Measurements from ENCODE around the gene SDK2. TPM values are rescaled to one million over a fixed set of nuclear protein-coding genes. Genes with fewer than 3 reads are reported as not detected.
A peak's percentile ranks its signal among the peaks of the same experiment; 100 is the strongest.
"Not testable (repeated sequence)": the region's sequence is repeated elsewhere in the genome, so short reads cannot be mapped to it uniquely, and the experiment has no call there.

SDK2 gene
- total RNA-seq, 1 experiment from 2014 or later = 0.14 TPM

DNA sequence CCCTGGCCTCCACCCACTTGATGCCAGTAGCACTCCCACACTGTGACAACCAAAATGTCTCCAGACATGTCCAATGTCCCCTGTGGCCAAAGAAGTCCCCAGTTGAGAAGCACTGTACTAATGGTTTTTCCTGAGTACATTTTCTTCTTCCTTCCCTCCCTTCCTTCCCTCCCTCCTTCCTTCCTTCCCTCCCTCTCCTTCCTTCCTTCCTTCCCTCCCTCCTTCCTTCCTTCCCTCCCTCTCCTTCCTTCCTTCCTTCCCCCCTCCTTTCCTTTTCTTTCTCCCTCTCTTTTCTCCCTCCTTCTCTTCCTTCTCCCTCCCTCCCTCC lies 255.7 kb downstream of the SDK2 start:
- in situ Hi-C loops (cut with HindIII; ENCODE audit: low pct_unique_long_range_greater_than_20kb, low sequenced_read_pairs) = no loop called here
- DNase-seq (ENCODE audit: low read depth) = no peak

GRCh38 chr17:73387746-73388577 lies 256.3 kb downstream of the SDK2 start:
- in situ Hi-C loops (cut with HindIII; ENCODE audit: low pct_unique_long_range_greater_than_20kb, low sequenced_read_pairs) = no loop called here
- no peak for DNase-seq (ENCODE audit: low read depth)

GRCh38 chr17:73386561-73386960 lies 257.7 kb downstream of the SDK2 start:
- in situ Hi-C loops (cut with HindIII; ENCODE audit: low pct_unique_long_range_greater_than_20kb, low sequenced_read_pairs) = no loop called here

DNA sequence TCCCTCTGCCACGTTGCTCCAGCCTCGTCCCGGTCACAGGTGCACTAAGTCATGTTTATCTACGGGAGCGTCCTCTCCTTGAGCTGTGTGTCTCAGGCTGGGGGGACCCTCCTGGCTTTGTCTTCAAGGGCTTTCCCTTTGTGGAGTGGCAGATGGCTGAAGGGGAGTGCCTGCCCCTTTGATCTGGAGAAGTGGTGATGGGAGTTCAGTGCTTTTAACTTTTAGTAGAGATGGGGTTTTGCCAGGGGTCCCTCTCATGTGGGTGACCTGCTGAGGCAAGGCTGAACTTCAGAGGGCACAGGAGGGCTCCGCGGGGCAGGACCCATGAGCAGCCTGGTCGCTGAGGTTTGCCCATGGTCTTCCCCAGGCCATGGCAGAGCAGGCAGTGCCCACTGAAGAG lies 259.3 kb downstream of the SDK2 start:
- in situ Hi-C loops (cut with HindIII; ENCODE audit: low pct_unique_long_range_greater_than_20kb, low sequenced_read_pairs) = no loop called here
- no peak for DNase-seq (ENCODE audit: low read depth)

More at GRCh38 chr17:73386561-73386960, 257.7 kb downstream of the SDK2 start:
- DNase-seq (ENCODE audit: low read depth) = no peak

DNA sequence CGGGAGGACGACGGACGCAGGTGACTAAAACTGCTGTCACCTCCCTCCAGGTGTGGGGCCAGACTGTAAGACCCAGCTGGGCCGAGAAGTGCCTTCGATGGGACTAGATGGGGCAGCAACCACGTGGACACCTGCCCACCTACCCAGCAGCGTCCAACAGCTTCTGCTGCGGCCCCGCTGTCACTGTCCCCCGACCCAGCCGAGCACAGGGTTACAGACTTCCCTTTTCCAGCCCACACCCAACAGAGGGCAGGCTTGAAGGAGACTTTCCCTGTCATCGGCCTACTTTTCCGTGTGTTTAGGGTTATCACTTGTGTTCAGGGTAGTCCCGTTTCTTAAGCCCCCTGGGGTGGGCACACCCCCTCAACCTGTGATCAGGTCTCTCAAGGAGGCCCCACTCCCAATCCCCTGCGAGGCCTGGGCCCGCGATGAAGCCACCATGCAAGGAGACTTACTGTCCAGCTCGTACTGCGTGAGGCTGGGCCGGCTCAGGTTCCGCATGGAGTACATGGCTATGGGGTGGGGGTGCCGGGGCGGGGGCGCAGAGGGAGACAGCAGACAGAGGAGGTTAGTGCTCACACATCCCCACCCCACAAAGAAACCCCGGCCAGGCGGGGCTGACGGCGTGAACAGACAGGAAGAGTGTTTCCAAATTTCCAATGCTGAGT lies 263.7 kb downstream of the SDK2 start:
- DNase-seq (ENCODE audit: low read depth) = no peak
- in situ Hi-C loops (cut with HindIII; ENCODE audit: low pct_unique_long_range_greater_than_20kb, low sequenced_read_pairs) = no loop called here

DNA sequence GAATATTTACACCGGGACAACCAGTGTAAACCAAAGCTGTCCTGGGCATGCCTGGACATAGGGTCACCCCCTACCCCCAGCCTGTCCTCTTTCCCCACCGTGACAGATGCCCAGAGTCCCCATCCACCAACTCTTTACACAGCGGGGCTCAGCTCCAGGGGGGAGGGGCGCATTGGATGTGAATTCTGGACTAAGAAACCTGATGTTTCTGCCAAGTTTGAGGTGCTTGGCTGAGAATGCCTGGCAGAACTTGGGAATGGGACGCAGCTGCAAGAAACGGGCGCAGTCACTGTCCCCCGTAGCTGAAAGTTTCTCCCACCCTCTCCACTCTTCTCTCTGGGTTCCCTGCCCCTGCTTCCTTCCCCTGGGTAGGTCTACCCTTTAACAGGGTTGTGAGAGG lies 264.4 kb downstream of the SDK2 start:
- in situ Hi-C loops (cut with HindIII; ENCODE audit: low pct_unique_long_range_greater_than_20kb, low sequenced_read_pairs) = no loop called here
- DNase-seq (ENCODE audit: low read depth) = no peak

- DNase-seq (ENCODE audit: low read depth) = no peak
- in situ Hi-C loops (cut with HindIII; ENCODE audit: low pct_unique_long_range_greater_than_20kb, low sequenced_read_pairs) = no loop called here
Measured at GRCh38 chr17:73378974-73379470, 265.2 kb downstream of the SDK2 start.

DNA sequence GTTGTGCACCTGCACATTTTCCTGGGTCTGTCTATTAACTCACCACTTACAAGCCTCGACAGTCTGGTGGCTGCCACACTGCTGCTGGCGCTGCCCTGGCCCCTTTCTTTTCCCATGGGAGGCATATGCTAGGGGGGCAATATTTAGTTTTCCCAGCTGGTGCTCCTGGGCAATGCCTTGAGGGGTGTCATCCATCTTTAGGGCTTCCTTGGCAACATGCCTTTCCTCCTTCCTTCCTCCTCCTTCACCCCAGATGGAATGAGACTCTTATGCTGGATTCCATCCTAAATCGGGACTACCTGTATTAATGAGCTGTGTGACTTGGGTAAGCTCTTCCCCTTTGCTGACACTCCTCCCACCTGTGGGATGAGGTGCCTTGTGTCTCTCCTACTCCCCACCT lies 267.6 kb downstream of the SDK2 start:
- no peak for DNase-seq (ENCODE audit: low read depth)
- in situ Hi-C loops (cut with HindIII; ENCODE audit: low pct_unique_long_range_greater_than_20kb, low sequenced_read_pairs) = no loop called here

DNA sequence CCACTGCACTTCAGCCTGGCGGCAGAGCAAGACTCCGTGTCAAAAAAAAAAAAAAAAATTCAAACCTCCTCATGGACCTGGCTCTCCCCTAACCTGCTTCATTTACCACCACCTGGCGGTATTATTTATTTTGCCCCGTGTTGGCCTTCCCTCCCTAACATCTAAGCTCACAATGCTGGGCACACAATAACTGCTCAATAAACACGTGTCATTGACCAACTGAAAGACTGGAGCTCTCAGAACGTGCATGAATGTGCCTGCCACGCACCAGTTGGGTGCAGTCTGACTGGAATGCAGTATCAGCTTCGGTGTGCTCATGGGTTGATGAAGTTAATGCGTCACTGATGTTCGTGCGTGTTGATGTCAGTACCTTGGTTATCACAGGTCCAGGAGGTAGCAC lies 268.1 kb downstream of the SDK2 start:
- DNase-seq (ENCODE audit: low read depth) = no peak
- in situ Hi-C loops (cut with HindIII; ENCODE audit: low pct_unique_long_range_greater_than_20kb, low sequenced_read_pairs) = no loop called here

GRCh38 chr17:73371836-73372235 lies 272.4 kb downstream of the SDK2 start:
- no peak for DNase-seq (ENCODE audit: low read depth)
- in situ Hi-C loops (cut with HindIII; ENCODE audit: low pct_unique_long_range_greater_than_20kb, low sequenced_read_pairs) = no loop called here

- in situ Hi-C loops (cut with HindIII; ENCODE audit: low pct_unique_long_range_greater_than_20kb, low sequenced_read_pairs) = no loop called here
- peak; percentile 69 for DNase-seq (ENCODE audit: low read depth)
Measured at GRCh38 chr17:73371285-73371684, 273.0 kb downstream of the SDK2 start.

DNA sequence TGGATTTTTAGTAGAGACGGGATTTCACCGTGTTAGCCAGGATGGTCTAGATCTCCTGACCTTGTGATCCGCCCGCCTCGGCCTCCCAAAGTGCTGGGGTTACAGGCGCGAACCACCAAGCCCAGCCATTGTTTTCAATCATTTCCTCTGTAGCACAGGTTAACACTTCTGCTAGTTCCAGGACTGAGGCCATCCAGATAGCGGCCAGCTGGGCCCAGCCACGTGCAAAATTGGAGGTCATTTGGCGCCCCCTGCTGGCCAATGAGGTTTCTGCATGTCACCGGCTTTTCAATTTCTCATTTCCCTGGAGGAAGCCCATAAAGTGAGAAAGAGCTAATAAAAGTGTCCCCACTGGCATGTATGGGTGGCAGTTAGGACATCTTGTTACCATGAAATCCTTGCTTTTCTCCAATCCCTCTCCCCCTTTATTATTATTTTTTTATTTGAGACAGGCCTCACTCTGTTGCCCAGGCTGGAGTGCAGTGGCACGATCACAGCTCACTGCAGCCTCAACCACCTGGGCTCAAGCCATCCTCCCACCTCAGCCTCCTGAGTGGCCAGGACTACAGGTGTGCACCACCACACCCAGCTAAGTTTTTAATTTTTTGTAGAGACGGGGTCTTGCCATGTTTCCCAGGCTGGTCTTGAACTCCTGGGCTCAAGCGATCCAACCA lies 274.3 kb downstream of the SDK2 start:
- DNase-seq (ENCODE audit: low read depth) = peak; percentile 77
- in situ Hi-C loops (cut with HindIII; ENCODE audit: low pct_unique_long_range_greater_than_20kb, low sequenced_read_pairs) = not testable (repeated sequence)

DNA sequence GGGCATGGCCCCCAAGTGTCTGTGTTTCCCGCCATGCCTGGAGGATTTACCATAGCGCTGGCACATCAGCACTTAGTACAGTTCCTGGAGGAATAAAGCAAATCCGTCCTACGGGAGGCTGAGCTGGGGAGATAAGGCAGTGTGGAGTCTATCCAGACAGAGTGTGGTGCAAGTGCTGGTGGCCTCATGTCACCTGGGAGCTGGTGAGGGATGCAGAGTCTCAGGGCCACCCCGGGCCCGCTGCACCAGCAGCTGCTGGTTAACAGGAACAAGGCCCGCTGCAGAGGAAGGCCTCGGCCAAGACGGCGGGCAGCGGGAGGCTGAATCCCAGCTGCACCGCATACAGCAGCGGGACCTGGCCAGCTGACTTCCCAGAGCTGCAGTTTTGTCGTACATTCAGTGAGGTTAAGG lies 275.1 kb downstream of the SDK2 start:
- DNase-seq (ENCODE audit: low read depth) = no peak
- in situ Hi-C loops (cut with HindIII; ENCODE audit: low pct_unique_long_range_greater_than_20kb, low sequenced_read_pairs) = no loop called here

DNA sequence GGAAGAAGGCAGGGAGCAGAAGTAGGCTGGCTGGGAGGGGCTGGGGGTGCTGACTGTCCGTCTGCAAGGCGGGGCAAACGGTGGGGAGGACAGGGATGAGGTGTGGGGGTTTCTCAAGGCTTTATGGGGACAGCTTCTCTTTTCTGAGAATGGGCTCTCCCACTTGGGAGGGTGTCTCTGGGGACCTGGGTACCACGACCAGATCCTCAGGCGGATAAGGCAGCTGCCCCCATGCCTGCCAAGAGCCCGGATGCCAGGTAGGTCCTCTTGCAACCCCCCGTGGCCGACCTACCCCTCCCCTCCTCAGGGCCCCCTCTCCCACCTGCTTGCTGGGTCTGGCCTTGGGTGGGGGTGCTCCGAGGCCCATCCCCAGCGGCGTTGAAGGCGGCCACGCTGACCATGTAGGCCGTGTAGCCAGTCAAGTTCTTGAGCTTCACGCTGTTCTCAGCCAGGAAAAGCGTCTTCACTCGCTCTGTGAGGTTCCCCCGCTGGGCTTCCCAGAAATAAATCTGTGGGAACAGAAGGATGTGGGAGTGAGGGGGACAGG lies 276.1 kb downstream of the SDK2 start:
- DNase-seq (ENCODE audit: low read depth) = no peak
- in situ Hi-C loops (cut with HindIII; ENCODE audit: low pct_unique_long_range_greater_than_20kb, low sequenced_read_pairs) = no loop called here

DNA sequence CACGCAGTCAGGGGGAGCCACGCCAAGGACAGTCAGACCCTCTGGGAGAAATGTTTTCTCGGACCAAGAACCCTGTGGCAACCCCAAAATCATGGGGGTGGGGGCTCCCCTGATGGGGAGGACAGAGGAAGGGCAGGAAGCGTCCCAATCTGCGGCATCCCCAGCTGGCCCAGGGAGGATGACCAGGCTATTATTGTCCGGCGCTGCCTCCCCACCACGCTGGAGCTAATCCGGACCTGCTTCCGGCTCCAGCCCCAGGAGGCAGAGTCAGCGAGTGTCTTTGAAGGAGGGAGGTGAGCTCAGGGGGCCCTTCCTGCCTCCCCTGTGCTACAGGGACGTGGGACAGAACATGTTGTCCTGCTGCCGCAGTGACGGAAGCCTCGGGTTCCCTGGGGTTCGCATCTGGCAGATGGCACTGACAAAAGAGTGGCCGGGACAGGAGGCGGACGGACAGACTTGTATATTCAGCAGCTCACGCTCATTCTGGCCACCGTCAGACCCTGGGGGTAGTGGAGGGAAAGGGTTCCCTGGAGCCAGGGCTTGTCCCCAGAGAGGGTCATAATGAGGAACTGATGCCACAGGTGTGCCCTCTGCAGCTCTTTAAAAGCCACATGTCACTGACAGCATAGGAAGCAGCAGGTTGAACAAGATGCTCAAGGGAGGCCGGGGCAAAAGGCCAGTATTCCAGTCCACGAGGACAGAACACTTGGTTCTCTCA lies 278.2 kb downstream of the SDK2 start:
- in situ Hi-C loops (cut with HindIII; ENCODE audit: low pct_unique_long_range_greater_than_20kb, low sequenced_read_pairs) = no loop called here
- DNase-seq (ENCODE audit: low read depth) = no peak

GRCh38 chr17:73365301-73365874 lies 278.9 kb downstream of the SDK2 start:
- DNase-seq (ENCODE audit: low read depth) = no peak
- in situ Hi-C loops (cut with HindIII; ENCODE audit: low pct_unique_long_range_greater_than_20kb, low sequenced_read_pairs) = no loop called here

DNA sequence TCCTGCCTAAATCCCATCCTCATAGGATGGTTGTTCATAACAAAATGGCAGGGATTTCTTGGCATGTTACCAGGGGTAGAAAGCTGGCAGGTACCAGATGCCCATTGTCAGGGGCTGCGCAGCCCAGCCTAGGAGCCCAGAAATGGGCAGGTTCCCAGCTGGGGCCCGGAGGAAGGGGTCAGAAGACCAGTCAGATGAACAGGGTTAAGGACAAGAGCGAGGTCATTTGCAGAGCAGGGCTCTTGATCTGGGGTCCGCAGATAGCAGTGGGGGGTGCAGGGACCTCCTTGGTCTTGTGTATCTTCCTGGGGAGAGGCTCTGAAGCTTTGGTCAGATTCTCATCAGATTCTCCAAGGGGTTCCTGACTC lies 280.1 kb downstream of the SDK2 start:
- no peak for DNase-seq (ENCODE audit: low read depth)
- in situ Hi-C loops (cut with HindIII; ENCODE audit: low pct_unique_long_range_greater_than_20kb, low sequenced_read_pairs) = no loop called here

Measured in Caki2 (cell line).